ENCODE results near the gene TBC1D14. TPM values are rescaled to one million over a fixed set of nuclear protein-coding genes. Genes with fewer than 3 reads are reported as not detected.
"Not testable (repeated sequence)": the region's sequence is repeated elsewhere in the genome, so short reads cannot be mapped to it uniquely, and the experiment has no call there.

The TBC1D14 gene
- total and polyA plus RNA-seq, 2 donors from 2014 or later = 44.9 to 77.7 TPM

GRCh38 chr4:6902318-6903042 is 7.1 kb upstream of the TBC1D14 start:
- FAIRE-seq (no peak), DNase-seq (peak in 1 of 5 donors; percentile 39)
- Histone ChIP-seq H3K27me3 (ENCODE audit: control insufficient read depth, insufficient read depth, low read length) (no peaks in the 10 kb centered on the region), H3K4me1 (ENCODE audit: control insufficient read depth in 2 of 3, insufficient read depth in 2 of 3, low read depth in 1 of 3, low read length in 3 of 3) (peaks cover 0 to 4% (median 0%) of the 10 kb centered on the region in 3 donors), H3K36me3 (ENCODE audit: control insufficient read depth in 2 of 3, insufficient read depth in 3 of 3, low read length in 3 of 3) (no peaks in the 10 kb centered on the region), H3K27ac (ENCODE audit: low read depth in 2 of 2, low read length in 2 of 2) (no peak overlapping the region), H3K4me3 (ENCODE audit: low read length in 3 of 3) (no peak overlapping the region), H3K9ac (ENCODE audit: low read length in 3 of 3) (no peak overlapping the region), H3K9me3 (ENCODE audit: control insufficient read depth in 2 of 3, insufficient read depth in 1 of 3, low read length in 3 of 3) (no peaks in the 10 kb centered on the region)
- no peak for TF ChIP-seq CTCF (IDR thresholded peaks at IDR 0.05; ENCODE audit: borderline replicate concordance, extremely low read depth, insufficient read depth)
- intact Hi-C loops (cut with DNase I) = no loop called here

- no peaks in the 10 kb centered on the region for H3K27me3 ChIP-seq (ENCODE audit: control insufficient read depth, insufficient read depth, low read length)
- intact Hi-C loops (cut with DNase I) = no loop called here
- H3K4me1 ChIP-seq (ENCODE audit: control insufficient read depth in 2 of 3, insufficient read depth in 2 of 3, low read depth in 1 of 3, low read length in 3 of 3) = peaks cover 0 to 21% (median 3%) of the 10 kb centered on the region in 3 donors
- no peak for TF ChIP-seq CTCF (IDR thresholded peaks at IDR 0.05; ENCODE audit: borderline replicate concordance, extremely low read depth, insufficient read depth)
- H3K4me3 ChIP-seq (ENCODE audit: low read length in 3 of 3) = no peak overlapping the region
- H3K9ac ChIP-seq (ENCODE audit: low read length in 3 of 3) = no peak overlapping the region
- H3K9me3 ChIP-seq (ENCODE audit: control insufficient read depth in 2 of 3, insufficient read depth in 1 of 3, low read length in 3 of 3) = no peaks in the 10 kb centered on the region
- H3K36me3 ChIP-seq (ENCODE audit: control insufficient read depth in 2 of 3, insufficient read depth in 3 of 3, low read length in 3 of 3) = no peaks in the 10 kb centered on the region
- FAIRE-seq (no peak), DNase-seq (peak in 1 of 5 donors; percentile 40)
- H3K27ac ChIP-seq (ENCODE audit: low read depth in 2 of 2, low read length in 2 of 2) = no peak overlapping the region
Measured at GRCh38 chr4:6905516-6906445, 3.8 kb upstream of the TBC1D14 start.

GRCh38 chr4:6906486-6906885 is 3.1 kb upstream of the TBC1D14 start:
- FAIRE-seq; DNase-seq; H3K9me3 ChIP-seq (ENCODE audit: control insufficient read depth in 2 of 3, insufficient read depth in 1 of 3, low read length in 3 of 3); intact Hi-C loops (cut with DNase I); H3K36me3 ChIP-seq (ENCODE audit: control insufficient read depth in 2 of 3, insufficient read depth in 3 of 3, low read length in 3 of 3); H3K9ac ChIP-seq (ENCODE audit: low read length in 3 of 3); H3K27ac ChIP-seq (ENCODE audit: low read depth in 2 of 2, low read length in 2 of 2); H3K27me3 ChIP-seq (ENCODE audit: control insufficient read depth, insufficient read depth, low read length); H3K4me3 ChIP-seq (ENCODE audit: low read length in 3 of 3): not testable (repeated sequence)
- peaks cover 0 to 27% (median 3%) of the 10 kb centered on the region in 3 donors for H3K4me1 ChIP-seq (ENCODE audit: control insufficient read depth in 2 of 3, insufficient read depth in 2 of 3, low read depth in 1 of 3, low read length in 3 of 3)

GRCh38 chr4:6907658-6908191 is 1.9 kb upstream of the TBC1D14 start:
- Histone ChIP-seq H3K4me3 (ENCODE audit: low read length in 3 of 3) (no peak overlapping the region), H3K36me3 (ENCODE audit: control insufficient read depth in 2 of 3, insufficient read depth in 3 of 3, low read length in 3 of 3) (no peaks in the 10 kb centered on the region), H3K9me3 (ENCODE audit: control insufficient read depth in 2 of 3, insufficient read depth in 1 of 3, low read length in 3 of 3) (no peaks in the 10 kb centered on the region), H3K27ac (ENCODE audit: low read depth in 2 of 2, low read length in 2 of 2) (no peak overlapping the region), H3K27me3 (ENCODE audit: control insufficient read depth, insufficient read depth, low read length) (no peaks in the 10 kb centered on the region), H3K9ac (ENCODE audit: low read length in 3 of 3) (no peak overlapping the region), H3K4me1 (ENCODE audit: control insufficient read depth in 2 of 3, insufficient read depth in 2 of 3, low read depth in 1 of 3, low read length in 3 of 3) (peaks cover 0 to 25% (median 3%) of the 10 kb centered on the region in 3 donors)
- DNase-seq (peak in 3 of 5 donors; percentile 61 to 78 (median 73)), FAIRE-seq (no peak)
- TF ChIP-seq CTCF (IDR thresholded peaks at IDR 0.05; ENCODE audit: borderline replicate concordance, extremely low read depth, insufficient read depth) = peak; percentile 46
- intact Hi-C loops (cut with DNase I) = no loop called here

Data from kidney (tissue), 14 donors.